HG02885 (cell line): ENCODE measurements around the gene ITSN1.

ENCODE experiments used
- ATAC-seq: cut with Tn5 transposase; IDR thresholded peaks from one replicate; pipeline ENCODE4 v1.9.1; 2021; ENCODE audit warnings: mild to moderate bottlenecking; ENCODE audit not compliant: unreplicated experiment, poor library complexity

ITSN1 gene

GRCh38 chr21:33677450-33677849 lies 35.1 kb downstream of the ITSN1 start:
- no peak for ATAC-seq

- no peak for ATAC-seq
Observed at GRCh38 chr21:33680870-33681269, 38.6 kb downstream of the ITSN1 start.

GRCh38 chr21:33682992-33683627 lies 40.8 kb downstream of the ITSN1 start:
- ATAC-seq = no peak

- no peak for ATAC-seq
Observed at GRCh38 chr21:33684068-33684467, 41.8 kb downstream of the ITSN1 start.

- ATAC-seq = no peak
Observed at GRCh38 chr21:33684923-33685560, 42.7 kb downstream of the ITSN1 start.

- ATAC-seq = no peak
Observed at GRCh38 chr21:33685613-33686197, 43.4 kb downstream of the ITSN1 start.

GRCh38 chr21:33686386-33686785 lies 44.1 kb downstream of the ITSN1 start:
- no peak for ATAC-seq

- ATAC-seq = no peak
Observed at GRCh38 chr21:33687634-33688033, 45.3 kb downstream of the ITSN1 start.

- no peak for ATAC-seq
Observed at GRCh38 chr21:33688353-33688752, 46.1 kb downstream of the ITSN1 start.

- no peak for ATAC-seq
Observed at GRCh38 chr21:33690874-33691273, 48.6 kb downstream of the ITSN1 start.

GRCh38 chr21:33691945-33692603 lies 49.8 kb downstream of the ITSN1 start:
- no peak for ATAC-seq

- ATAC-seq = no peak
Observed at GRCh38 chr21:33695813-33696212, 53.5 kb downstream of the ITSN1 start.

GRCh38 chr21:33696465-33696864 lies 54.2 kb downstream of the ITSN1 start:
- no peak for ATAC-seq

GRCh38 chr21:33698087-33698860 lies 56.0 kb downstream of the ITSN1 start:
- no peak for ATAC-seq

GRCh38 chr21:33699277-33699676 lies 57.0 kb downstream of the ITSN1 start:
- ATAC-seq = no peak

GRCh38 chr21:33700491-33700890 lies 58.2 kb downstream of the ITSN1 start:
- no peak for ATAC-seq

- no peak for ATAC-seq
Observed at GRCh38 chr21:33703750-33704606, 61.7 kb downstream of the ITSN1 start.

- ATAC-seq = no peak
Observed at GRCh38 chr21:33707846-33708245, 65.5 kb downstream of the ITSN1 start.

- no peak for ATAC-seq
Observed at GRCh38 chr21:33708874-33709273, 66.6 kb downstream of the ITSN1 start.
